DMS 273 treated with DMSO at 0.1 percent for 48 hours (cell line): ENCODE results near the gene GMDS.

Experiments used
- DNase-seq: peaks from one replicate; lab custom pipeline; 2025; lab: John Stamatoyannopoulos, UW

The GMDS gene

DNA sequence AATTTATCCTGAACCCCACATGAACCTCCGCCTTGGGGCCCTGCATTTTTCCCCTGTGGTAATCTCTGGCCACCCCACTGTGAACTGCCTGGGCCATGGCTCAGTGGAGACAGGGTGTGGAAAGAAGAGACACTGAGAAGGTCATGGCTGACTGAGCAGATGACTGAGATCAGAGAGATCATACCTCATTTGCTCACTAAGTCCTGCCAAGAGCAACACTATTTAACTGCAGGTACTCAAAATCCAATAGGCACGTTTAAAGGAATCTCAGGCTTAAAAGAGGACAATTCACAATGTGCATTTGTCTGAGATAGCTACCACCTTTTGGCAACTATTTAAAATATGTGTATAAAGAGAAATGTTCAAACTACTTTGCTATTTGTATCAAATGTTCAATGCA, 305.0 kb downstream of the GMDS start:
- no peak for DNase-seq

DNA sequence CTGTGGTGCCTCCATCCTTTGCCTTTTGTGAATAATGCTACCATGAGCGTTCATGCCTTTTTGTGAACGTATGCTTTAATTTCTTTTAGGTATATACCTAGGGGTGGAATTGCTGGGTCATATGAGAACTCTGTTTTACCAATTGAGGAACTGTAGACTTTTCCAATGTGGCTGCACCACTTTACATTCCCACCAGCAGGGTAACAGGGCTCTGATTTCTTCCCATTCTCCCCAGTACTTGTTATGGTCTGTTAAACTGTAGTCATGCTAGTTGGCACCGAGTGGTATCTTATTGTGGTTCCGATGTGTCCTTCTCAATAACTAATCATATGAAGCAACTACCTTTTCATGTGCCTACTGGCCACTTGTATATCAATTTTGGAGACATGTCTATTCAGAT, 312.1 kb downstream of the GMDS start:
- no peak for DNase-seq

DNA sequence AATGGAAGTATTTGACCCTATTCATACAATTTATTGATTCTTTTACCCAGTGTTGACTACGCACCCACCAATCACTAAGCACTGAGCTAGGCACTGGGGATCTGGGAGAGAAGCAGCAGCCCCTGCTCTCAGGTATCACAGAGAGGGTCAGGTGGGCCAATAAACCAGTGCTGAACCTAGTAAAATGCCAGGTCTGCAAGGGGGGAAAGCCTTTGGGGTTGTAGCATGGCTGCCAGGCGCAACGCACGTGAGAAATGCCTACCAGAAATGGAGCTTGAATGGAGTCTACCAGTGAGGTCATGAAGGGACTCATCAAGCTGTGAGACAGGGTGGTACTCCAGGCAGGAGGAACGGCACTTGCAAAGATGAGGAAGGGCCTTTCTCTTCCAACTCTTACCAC, 313.6 kb downstream of the GMDS start:
- DNase-seq = no peak

DNA sequence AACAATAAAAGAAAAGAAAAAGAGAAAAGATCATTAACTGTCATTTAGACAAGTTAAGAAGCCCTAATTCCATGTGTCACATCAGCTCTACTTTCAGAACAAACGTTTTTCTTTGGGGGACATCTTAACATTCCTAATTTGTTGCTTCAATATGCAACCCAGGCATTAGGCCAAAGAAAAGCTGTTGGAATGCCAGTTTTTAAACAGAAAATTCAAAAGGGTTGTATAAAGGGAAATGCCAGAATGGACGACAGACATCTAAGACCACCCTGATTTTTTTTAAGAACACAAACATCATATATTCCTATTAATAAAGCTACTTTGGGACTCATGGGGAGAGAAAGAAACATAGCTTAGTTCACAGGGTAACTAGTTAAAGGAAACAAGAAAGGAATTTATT, 315.0 kb downstream of the GMDS start:
- no peak for DNase-seq

DNA sequence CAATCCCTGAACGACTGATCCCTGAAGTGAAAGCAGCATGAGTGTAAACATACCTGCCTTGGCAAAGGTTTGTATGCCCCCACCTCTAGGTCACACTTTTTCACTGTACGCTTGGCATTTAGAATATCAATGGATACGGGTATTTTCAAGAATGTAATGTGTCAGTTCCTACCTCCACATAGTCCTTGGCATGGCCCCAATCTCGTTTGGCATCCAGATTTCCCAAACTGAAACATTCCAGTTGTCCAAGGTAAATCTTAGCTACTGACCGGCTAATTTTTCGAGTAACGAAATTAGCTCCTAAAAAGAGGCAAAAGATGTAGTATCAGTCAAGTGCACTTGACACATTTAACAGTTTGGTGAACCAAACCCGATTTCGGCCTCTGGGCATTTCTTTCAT, 315.5 kb downstream of the GMDS start:
- DNase-seq = no peak

DNA sequence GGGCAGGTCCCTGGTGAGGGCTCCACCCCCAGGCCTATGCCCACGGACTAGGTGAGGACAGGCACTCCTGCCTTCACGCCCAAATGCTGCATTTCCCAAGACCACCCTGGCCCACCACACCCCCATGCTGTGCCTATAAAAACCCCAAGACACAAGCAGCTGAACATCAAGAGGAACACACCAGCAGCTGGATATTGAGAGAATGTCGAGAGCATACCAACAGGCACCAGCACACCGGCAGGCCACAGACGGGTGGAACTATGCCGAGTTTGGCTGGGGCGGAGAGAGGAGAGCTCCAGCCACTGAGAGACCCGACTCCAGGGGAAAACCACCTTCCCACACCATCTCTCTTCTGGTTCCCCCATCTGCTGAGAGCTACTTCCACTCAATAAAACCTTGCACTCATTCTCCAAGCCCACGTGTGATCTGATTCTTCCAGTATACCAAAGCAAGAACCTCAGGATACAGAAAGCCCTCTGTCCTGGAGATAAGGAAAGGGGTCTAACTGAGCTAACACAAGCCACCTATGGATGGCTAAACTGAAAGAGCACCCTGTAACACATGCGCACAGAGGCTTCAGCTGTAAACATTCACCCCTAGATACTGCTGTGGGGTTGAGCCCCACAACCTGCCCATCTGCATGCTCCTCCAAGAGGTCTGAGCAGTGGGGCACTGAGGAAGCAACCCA, 319.5 kb downstream of the GMDS start:
- DNase-seq = no peak

DNA sequence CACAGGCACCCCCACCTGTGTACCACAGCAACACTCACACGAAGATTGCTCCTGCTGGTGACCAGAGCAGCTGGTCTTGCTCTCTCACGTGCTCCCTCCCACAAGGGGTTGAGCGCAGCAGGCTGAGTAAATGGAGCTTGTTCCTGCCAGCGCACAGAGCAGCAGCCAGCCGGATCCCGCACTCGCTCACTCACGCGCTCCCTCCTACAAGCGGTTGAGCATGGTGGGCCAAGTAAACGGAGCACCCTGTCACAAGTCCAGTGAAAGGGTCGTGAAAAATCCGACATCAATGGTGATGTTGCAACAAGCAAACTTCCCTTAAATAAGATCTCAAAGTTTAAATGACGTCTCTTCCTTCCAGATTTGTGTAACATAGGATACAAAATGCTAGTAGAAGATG, 322.0 kb downstream of the GMDS start:
- no peak for DNase-seq

DNA sequence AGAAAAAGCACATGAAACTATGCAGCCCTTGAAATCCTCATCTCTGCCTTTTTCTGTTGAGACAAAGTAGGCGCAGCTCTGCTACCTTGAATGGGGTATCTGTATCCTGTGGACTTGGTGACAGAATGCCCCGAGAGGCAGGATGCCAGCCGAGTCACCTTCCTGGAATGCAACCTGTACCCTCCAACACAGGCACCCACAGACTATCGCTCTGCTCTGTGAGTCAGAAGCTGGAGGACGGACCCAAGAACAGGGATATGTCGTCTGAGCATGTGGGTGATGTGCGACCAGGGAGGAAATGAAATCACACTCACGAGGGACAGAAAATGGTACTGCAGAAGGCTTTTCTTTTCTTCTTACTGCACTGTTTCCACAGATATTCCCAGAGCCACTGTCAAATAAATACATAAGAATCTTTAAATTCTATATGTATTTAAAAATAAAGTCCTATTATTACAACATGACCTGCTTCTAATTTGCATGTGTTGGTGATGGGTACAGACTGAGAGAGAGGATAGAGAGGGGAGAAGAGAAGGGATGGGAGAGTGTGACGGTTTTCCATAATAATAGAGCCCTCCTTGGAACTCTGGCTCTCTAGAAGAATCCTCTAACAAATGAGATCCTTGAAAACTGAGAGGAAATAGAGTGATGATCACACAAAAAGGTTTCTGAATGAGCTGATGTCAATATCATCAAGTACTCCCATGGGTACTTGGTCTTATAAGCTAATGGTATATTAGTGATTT, 327.6 kb downstream of the GMDS start:
- no peak for DNase-seq

DNA sequence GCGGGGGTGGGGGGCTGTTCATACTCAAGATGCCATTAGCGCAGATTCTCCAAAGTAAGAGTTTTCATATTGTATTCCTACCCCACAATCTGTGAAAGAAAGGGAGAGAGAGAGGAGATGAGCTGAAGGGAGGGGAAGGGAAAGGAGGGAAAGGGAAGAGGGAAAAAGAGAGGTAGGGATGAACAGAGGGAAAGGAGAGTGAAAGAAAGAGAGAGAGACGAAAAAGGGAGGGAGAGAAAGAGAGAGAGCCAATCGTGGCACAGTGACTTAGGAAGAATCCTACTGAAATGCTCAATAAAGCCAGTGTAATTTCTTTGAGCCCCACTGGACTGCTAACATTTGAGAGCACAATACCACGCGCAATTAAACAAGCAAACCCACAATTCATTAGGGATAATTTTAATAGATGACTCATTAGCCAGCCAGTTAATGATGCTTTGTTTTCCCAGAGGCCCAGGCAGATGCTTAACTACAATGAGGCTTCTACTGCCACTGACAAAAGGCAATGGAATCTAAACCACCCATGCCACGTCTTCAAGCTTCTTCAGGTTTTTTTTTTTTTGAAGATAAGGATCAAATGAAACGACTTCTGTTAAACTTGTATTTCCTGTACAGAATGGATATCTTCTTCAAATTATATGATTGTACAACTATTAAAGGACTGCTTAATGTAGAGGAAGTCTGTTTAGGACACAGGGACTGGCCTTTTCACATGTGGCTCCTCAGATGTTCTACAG, 328.9 kb downstream of the GMDS start:
- DNase-seq = no peak

DNA sequence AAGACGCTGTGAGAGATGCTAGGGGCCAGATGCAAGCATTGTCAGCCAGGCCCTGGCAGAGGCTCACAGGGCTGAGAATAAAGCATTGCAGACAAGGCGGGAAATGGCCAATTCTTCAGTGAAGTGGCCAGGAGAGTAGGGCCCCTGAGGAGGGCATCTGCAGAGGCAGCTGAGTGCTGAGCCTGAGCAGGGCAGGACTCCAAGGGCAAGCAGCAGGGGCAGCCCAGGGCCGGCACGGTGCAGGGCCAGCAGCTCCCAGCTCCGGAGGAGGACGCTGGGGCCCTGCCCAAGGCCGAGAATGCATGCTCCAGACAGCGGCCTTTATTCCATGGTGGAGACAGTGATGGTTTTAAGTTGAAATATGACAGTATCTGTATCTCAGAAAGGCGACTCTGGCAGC, 330.2 kb downstream of the GMDS start:
- DNase-seq = no peak

DNA sequence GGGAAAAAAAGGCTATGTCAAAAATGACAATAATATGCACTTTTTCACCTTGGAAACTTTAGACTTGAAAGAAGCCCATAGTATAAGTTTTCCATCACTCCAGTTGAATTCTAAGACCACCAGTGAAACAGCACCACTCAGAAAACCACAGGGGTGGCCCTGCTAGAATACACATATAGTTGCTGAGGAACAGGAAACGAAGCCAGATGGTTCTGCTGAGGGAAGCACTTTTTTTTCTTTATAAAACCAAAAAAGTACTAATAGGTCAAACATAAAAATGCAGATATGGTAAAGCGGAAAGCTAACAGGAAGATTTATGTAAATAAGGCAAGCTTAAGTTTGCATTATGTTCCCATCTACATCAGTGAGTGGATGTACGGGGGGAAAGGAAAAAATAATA, 331.8 kb downstream of the GMDS start:
- no peak for DNase-seq

DNA sequence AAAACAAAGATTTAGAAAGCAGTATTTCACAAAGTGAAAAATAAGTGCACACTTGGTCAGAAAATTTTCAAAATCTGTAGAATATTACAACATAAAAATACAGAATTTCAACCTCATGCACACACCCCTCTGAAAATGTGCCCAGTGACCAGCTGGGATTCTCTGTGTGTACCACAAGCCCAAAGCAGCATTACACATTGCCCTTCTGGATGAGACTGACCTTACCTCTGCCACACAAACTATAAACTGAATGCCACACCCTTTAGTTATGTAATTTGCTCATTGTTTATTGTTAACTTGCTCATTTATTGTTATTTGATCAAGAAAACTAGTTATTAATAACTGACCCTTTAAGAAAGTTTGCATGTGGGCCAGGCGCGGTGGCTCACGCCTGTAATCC, 332.7 kb downstream of the GMDS start:
- DNase-seq = no peak

DNA sequence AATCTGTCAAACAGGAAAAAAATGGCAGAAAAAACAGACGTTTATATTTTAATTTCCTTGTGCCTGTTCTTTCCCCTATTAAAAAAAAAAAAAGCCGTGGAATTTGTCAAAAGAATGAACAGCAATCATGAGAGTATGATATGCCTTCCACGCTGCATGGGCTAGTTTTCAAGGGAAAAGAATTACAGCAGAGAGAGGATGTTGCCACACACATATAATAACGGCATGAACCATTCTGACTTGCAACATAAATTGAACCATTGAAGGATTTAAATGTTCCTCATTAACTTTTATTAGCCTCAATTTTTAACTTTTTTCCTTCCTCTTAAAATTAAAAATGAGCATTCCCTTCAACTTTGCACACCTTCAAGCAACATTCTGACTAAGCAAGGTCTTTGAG, 333.9 kb downstream of the GMDS start:
- DNase-seq = no peak

DNA sequence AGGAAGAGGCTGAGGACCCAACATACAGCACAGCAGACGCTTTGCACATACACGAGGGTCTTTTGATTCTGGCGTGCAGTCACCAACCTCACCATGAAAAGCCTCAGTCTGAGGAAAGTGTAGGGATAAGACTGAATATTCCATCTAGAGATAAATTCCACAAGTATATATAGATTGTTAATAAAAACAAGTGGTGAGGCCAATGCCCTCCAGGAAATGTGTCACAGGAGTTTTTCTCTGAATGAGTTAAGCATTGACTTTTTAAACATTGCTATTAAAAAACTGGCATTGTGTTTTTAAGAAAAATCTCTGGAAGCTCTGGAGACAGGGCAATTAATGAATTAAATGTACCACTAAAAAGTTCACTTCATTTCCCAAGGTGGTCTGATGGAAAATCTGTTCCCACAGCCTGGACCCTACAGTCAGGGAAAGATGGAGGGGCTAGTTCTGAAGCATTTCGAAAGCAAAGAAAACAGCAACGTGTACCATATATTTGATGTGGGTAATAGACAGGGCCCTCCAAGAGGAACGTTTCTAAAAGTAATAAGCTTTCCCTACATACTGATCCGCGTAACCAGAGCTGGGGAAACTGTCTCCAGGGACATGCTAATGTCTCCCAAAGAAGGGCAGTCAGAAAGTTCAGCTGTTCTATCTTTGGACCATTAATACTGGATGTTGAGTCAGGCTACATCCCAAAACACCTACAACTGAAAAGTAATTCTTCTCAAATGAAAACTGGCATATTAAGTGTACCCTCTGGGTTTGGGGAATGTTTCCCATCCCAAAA, 334.6 kb downstream of the GMDS start:
- no peak for DNase-seq

DNA sequence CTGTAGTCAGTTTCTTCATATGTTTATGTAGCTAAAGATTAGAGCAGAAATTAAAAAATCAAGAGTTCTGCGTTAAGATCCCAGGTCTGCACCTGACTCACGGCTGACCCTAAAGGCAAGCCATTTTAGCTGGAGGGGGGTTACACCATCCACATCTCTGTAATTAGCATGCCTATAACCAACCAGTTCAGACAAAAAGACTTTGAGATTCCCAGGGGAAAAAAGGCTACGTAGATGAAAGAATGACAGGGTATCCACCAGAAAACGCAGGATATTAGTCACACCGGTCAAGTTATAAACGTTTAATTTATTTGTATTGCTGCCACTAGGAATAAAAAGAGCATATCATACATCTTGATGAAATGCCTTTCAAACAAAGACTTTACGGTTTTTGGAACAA, 336.6 kb downstream of the GMDS start:
- no peak for DNase-seq

DNA sequence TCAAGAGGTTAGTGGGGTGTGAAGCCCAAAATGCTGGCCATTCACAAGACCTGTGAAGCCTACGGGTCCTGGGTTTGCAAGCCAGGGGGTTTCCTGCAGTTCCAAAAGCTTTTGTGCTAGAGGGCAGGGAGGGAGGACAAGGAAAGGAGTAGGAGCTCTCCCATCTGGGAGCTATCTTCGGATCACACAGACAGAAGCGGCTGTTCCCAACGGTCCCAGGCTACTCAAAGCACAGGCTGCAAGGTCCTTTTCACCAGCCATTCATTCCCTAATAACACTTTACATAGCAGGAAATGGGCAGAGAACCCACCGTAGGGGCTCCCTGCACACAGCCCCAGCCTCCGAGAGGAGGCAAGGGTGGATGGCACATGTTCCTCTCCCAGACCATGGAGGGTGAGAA, 338.8 kb downstream of the GMDS start:
- no peak for DNase-seq

DNA sequence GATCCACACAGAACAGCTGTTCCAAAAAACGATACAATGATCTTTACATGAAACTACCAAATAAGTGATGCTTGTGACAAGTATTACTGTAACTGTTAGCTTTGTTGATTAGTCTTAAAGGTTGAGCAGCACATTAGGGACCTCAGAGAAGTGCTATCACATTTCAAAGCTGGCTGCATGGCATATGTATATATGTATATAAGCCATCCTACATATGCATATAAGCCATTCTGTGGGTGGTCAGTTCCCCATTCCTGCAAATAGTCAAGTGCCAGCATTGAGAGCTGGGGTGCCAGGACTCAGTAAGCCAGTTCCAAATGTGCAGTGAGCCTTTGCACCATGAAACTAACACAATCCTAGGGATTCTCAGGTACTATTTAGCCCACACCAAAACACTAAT, 339.4 kb downstream of the GMDS start:
- no peak for DNase-seq

DNA sequence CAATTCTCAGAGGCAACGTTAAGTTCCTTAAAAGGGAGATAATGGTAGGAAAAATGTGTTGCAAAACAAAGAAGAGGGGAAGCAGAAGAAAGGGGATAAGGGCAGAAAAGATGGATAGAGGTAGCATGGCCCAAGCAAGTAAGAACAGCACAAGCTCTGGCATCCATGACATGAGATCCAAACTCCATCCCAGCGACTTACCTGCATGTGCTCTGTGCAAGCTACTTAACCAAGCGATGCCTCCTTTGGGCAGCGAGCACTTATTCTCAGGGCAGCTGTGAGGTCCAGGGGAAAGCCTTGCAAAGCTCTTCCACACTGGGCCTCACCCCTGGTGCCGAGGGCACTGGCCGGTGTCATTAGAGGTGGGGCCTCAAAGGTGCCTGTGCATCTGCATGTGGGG, 340.5 kb downstream of the GMDS start:
- DNase-seq = no peak

DNA sequence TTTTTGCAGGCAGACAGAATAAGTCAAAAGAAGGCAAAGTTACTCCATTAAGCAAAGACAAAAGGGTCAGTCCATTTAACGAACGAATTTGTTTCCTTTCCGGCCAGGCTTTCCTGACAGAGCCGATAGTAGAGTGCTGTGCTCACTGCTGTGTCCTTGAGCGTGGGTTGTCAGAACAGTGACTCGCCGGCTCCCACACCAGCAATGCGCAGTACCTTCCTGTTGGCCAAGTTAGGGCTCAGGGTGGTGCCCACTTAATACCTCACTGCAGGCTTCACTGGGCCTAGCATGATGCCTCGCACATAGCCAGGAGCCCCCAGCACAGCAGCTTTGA, 341.0 kb downstream of the GMDS start:
- no peak for DNase-seq

DNA sequence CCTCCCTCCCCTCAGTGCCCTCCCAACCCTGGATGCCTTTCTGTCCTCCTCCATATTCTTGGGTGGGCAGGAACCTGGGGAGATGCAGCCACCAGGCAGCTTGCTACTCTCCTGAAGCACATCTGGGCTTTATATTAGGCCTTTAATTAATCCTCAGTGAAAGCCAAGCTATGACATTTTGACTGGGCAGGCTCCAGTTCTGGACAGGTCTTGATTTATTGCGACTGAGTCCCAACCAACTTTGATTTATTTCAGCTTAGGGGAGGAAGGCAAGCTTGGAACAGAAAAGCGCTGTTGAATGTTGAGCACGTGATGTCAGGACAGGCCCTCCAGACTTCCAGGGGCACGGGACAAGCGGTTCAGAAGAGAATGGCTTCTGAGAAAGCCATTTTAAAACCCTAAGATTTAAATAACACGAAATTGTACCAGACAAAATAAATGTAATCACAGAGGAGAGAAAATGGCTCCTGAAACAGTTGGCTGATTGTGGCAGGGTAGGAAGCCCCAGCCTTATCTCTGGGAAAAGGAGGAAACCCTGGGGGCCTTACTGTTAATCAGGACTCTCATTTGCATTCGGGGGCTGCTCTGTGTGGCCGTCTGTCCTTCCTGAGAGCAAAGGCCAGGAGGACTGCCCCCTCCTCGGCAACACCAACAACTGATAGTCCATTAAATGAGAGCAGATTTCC, 341.5 kb downstream of the GMDS start:
- no peak for DNase-seq

DNA sequence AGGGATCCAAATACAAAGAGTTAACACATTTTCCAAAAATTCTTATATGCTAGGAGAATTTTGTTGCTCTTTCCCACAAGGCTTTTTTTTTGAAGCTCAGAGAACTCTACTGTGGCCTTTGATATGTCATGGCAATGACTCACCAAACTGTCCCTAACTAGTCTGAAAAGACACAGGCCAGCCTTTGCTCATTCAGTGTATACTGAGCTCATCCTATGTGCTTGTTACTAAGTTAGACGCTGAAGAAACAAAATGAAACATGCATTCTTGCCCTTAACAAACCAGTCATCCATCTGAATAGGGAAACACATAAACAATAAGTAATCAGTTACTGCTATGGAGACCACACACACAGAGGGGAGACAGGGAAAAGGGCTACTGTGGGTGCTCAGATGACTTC, 343.8 kb downstream of the GMDS start:
- DNase-seq = no peak

DNA sequence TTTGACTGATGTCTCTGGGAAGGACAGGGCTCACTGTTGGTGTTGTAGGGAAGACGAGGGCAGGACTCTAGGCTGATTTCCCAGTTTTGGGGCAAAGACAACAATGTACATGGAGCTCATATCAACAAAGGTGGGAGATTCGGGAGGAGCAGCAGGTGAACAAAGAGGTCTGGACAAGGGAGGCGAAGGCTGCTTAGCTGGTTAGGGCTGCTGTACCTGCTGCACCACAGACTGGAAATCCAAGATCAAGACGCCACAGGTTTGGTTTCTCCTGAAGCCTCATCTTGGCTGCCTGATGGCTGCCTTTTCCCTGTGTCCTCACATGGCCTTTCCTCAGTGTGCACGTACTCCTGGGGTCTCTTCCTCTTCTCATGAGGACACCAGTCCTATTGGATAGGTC, 348.5 kb downstream of the GMDS start:
- DNase-seq = no peak
